GM18519 (cell line): Measurements from ENCODE around the gene VRTN.
"Not testable (repeated sequence)": the region's sequence is repeated elsewhere in the genome, so short reads cannot be mapped to it uniquely, and the experiment has no call there.

Experiments
- ATAC-seq: cut with Tn5 transposase; IDR thresholded peaks from one replicate; pipeline ENCODE4 v1.9.1; 2021; ENCODE audit warnings: mild to moderate bottlenecking, moderate library complexity; ENCODE audit not compliant: unreplicated experiment, low FRiP score

Gene VRTN

GRCh38 chr14:74348241-74348734 lies at the start of gene VRTN:
Gene VRTN, plus strand, starts transcription at chr14:74348471. Its CDS starts 8,313 bp downstream, at chr14:74356784.
- no peak for ATAC-seq

DNA sequence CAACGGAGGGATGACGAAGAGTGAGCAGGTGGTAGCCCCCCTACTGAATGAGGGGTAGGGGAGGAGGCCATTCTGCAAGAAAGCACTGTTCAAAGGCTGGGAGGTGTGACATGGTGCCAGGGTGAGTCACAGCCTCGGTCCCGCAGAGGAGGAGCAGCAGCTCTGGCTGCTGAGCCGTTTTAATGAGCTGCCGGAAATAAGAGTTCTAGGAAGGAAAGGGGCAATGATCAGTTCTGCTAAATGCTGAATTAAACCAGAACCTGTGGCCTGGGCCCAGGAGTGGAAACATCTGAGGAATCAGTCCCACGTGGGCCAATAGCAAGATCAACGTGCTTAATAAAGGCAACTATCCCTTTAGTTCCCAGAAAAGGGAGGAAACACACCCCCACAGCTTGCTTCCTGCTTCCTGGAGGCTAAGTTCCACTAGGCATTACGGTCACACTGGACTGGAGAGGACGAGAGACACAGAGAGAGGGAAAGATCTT lies 49.2 kb upstream of the VRTN start:
- ATAC-seq = no peak

DNA sequence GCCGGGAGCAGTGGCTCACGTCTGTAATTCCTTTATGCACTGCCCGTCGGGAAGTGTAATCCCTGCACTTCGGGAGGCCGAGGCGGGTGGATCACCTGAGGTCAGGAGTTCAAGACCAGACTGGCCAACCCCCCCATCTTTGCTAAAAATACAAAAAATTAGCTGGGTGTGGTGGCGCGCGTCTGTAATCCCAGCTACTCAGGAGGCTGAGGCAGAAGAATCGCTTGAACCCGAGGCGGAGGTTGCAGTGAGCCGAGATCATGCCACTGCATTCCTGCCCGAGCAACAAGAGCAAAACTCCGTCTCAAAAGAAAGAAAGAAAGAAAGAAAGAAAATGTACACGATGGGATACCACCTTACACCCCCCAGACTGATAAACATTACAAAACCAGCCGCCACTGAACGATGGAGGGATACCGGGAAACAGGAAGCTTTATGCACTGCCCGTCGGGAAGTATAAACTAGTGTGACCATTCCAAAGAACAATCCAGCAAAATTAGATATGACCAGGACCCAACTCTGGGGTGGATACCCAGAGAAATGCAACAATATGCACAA lies 46.6 kb upstream of the VRTN start:
- ATAC-seq = no peak

GRCh38 chr14:74302152-74302628 lies 46.1 kb upstream of the VRTN start:
- no peak for ATAC-seq

GRCh38 chr14:74302634-74303569 lies 45.4 kb upstream of the VRTN start, which contains the start of gene ABCD4:
Gene ABCD4, minus strand, starts transcription at chr14:74302934. Its CDS starts 22 bp downstream, at chr14:74302912.
- peak; percentile 81 for ATAC-seq

DNA sequence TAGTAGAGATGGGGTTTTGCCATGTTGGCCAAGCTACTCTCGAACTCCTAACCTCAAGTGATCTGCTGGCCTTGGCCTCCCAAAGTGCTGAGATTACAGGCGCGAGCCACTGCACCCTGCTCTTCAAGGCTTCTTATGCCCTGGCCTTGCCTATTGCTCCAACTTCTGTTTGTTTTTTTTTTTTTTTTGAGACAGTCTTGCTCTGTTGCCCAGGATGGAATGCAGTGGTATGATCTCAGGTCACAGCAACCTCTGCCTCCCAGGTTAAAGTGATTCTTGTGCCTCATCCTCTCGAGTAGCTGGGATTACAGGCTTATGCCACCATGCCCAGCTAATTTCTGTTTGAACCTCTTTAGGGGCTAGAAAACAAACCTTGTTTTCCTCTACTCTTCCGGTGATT lies 39.6 kb upstream of the VRTN start:
- ATAC-seq = no peak

DNA sequence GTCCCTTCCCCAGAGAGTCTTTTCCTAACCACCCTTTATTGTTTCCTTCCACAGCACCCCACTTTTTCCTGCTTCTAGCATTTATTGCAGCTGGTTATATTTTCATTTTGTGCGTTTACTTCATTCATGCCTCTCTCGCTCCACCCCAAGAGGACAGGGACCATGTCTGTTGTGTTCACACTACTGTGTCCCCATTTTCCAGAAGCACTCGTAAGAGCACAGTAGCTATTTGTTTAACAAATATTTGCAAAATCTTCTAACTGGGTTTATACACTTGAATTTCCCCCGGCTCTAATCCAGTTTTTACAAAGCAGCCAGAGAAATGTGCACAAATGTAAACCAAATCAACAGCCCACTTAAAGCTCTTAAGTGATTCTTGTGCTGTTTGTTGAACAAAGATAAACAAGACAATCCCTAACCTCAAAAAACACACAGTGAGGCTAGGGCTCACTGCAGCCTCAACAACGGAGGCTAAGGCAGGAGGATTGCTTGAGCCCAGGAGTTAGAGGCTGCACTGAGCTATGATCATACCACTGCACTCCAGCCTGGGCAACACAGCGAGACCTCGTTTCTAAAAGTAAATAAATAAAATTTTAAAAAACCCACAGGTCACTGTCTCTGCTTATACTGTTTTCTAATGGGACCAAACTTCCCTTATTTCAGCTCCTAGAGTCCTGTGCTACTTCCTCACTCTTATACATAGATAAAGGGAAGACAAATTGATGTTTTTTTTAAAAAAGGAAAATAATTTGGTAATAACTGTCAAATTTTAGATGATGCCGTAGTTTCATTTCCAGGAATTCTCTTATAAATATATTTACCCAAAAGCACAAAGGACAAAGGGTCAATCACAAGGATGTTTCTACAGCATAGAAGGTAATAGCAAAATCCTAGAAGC lies 38.9 kb upstream of the VRTN start:
- no peak for ATAC-seq

- ATAC-seq = no peak
These were observed 36.1 kb upstream of the VRTN start for GRCh38 chr14:74312161-74312560.

DNA sequence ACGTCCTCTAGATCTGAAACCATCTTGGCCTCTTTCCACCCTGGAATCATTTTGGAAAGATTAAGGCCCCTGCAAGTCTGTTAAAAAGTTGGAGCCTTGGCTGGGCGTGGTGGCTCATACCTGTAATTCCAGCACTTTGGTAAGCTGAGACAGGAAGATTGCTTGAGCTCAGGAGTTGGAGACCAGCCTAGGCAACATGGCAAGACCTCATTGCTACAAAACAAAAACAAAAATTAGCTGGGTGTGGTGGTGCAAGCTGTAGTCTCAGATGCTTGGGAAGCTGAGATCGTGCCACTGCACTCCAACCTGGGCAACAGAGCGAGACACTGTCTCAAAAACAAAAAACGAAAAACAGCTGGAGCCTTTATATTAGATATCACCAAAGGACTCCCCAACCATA lies 34.7 kb upstream of the VRTN start:
- no peak for ATAC-seq

GRCh38 chr14:74314576-74314975 lies 33.7 kb upstream of the VRTN start:
- no peak for ATAC-seq

DNA sequence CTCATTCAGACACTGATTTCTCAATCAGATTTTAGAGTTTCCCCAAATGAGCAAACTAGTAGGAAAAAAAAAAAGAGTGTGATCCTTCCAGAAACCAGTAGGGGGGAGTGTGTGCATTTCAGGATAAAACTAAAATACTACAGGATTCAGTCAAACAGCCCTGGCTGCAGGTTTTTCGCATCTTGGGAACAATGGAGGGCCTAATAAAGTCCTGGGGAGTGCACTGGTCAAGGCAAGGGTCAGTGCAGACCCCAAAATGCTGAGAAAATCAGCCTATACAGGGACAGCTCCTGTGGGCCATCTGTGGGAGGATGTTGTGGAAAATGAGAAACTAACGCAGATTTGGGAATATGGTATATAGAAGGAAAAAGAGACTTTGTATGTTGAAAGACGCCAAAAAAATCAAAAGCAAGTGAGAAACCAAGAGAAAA lies 23.3 kb upstream of the VRTN start:
- ATAC-seq = no peak

DNA sequence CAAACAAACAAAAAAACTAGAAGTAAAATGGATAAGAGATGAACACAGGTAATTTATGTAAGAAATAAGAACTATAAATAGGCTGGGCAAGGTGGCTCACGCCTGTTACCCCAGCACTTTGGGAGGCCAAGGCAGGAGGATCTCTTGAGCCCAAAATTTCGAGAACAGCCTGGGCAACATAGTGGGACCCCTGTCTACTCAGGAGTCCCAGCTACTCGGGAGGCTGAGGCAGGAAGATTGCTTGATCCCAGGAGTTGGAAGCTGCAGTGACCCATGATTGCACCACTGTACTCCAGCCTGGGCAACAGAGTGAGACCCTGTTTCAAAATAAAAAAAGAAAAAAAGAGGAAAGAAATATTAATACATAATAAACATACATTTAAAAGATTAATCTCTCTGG lies 22.8 kb upstream of the VRTN start:
- ATAC-seq = no peak

DNA sequence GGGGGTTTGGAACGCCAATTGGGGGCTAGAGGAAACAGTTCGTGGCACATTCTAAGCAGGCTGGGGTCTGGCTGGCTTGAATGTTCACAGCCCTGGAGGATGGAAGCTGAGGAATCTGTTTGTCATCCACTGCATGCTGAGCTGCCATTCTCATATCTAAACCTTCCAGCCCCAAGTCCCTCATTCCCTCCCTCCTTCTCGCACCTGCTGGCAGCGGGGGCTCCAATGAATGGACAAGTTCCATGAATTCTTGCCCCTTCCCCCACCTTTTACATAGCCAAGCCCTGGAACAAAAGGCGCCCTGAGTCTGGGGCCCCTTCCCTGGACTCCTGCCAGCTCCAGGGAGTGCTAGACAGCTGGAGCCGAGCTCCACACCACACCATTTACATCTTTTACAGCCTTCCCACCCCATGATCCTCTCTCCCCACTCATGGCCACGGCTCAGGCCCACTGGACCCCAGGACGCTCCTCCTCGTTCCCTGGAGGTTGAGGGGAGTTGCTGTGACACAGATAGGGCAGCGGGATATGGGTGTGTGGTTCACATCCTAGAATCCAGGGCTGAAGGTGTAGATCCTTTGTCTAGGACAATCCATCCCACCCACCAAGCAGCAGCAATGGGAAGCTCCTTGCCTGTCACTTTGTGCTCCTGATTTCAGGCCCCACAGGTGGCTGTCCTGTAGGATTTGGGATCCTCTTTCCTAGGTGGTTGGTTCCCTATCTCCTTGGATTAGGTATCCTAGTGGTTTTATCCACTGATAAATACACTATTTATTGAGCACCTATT lies 21.7 kb upstream of the VRTN start:
- no peak for ATAC-seq

GRCh38 chr14:74329950-74330552 lies 18.2 kb upstream of the VRTN start:
- ATAC-seq = not testable (repeated sequence)

GRCh38 chr14:74333909-74334308 lies 14.4 kb upstream of the VRTN start:
- ATAC-seq = no peak

DNA sequence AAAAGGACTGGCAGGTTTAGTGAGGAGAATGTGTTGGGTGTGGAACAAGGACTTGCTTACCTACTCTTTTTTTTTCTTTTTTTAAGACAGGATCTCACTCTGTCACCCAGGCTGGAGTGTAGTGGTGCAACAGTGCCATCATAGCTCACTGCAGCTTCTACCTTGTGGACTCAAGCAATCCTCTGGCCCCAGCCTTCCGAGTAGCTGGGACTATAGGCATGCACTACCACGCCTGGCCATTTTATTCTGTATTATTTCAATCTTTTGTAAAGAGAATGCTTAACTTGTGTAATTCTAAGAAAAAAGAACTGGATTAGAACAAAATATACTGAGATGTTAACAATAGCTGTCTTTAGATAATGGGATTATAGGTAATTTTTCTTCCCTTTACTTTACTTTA lies 1.9 kb upstream of the VRTN start:
- ATAC-seq = no peak

- no peak for ATAC-seq
These were observed 1.0 kb upstream of the VRTN start for GRCh38 chr14:74347097-74347794.

- no peak for ATAC-seq
These were observed 523 bp upstream of the VRTN start for GRCh38 chr14:74347795-74348100.
